Measurements from ENCODE around the gene DMD. TPM values are rescaled to one million over a fixed set of nuclear protein-coding genes. Genes with fewer than 3 reads are reported as not detected.

DMD gene
- total and polyA plus RNA-seq, 2 donors (not counting 1 experiment from before 2014, with no cell fraction given): 5.1 to 7.2 TPM

- H3K27ac ChIP-seq (ENCODE audit: insufficient read depth, low read length): no peak overlapping the region
- no peak for TF ChIP-seq EZH2 (IDR thresholded peaks at IDR 0.05; ENCODE audit: low read length, missing control alignments)
- no peak for TF ChIP-seq CTCF (conservative IDR thresholded peaks at IDR 0.05 in 1 of 2, IDR thresholded peaks at IDR 0.05 in 1 of 2; ENCODE audit: low read depth in 1 of 2, low read length in 2 of 2)
- no peak overlapping the region for H3K4me2 ChIP-seq (ENCODE audit: extremely low read depth, insufficient read depth, low read length)
- H2AFZ ChIP-seq (ENCODE audit: low read length): no peak overlapping the region
- H3K79me2 ChIP-seq (ENCODE audit: control insufficient read depth, insufficient read depth, low read length): no peaks in the 10 kb centered on the region
- no peaks in the 10 kb centered on the region for H3K4me1 ChIP-seq (ENCODE audit: control insufficient read depth, extremely low read depth, insufficient read depth, low read length)
- no peak overlapping the region for H3K4me3 ChIP-seq (replicated peaks in 1 of 4; ENCODE audit: control extremely low read depth in 1 of 4, insufficient read depth in 1 of 4, low read depth in 3 of 4, low read length in 4 of 4)
- no peaks in the 10 kb centered on the region for H4K20me1 ChIP-seq (ENCODE audit: control insufficient read depth, extremely low read depth, insufficient read depth, low read length)
- no peaks in the 10 kb centered on the region for H3K27me3 ChIP-seq (ENCODE audit: control insufficient read depth, insufficient read depth, low read length)
- no peak for DNase-seq (ENCODE audit: low read depth in 2 of 2)
- no peak overlapping the region for H3K9ac ChIP-seq (ENCODE audit: insufficient read depth, low read length)
- H3K9me3 ChIP-seq (ENCODE audit: control insufficient read depth, insufficient read depth, low read depth, low read length): no peaks in the 10 kb centered on the region
- H3K36me3 ChIP-seq (ENCODE audit: control insufficient read depth, insufficient read depth, low read length): no peaks in the 10 kb centered on the region
These were observed 422.4 kb downstream of the DMD start for GRCh38 chrX:32788936-32789335.

GRCh38 chrX:32780109-32780508 is 431.2 kb downstream of the DMD start:
- no peaks in the 10 kb centered on the region for H3K36me3 ChIP-seq (ENCODE audit: control insufficient read depth, insufficient read depth, low read length)
- no peak overlapping the region for H3K9ac ChIP-seq (ENCODE audit: insufficient read depth, low read length)
- no peaks in the 10 kb centered on the region for H3K9me3 ChIP-seq (ENCODE audit: control insufficient read depth, insufficient read depth, low read depth, low read length)
- no peak overlapping the region for H3K4me2 ChIP-seq (ENCODE audit: extremely low read depth, insufficient read depth, low read length)
- no peaks in the 10 kb centered on the region for H4K20me1 ChIP-seq (ENCODE audit: control insufficient read depth, extremely low read depth, insufficient read depth, low read length)
- no peak overlapping the region for H3K27ac ChIP-seq (ENCODE audit: insufficient read depth, low read length)
- no peak for DNase-seq (ENCODE audit: low read depth in 2 of 2)
- H2AFZ ChIP-seq (ENCODE audit: low read length): no peak overlapping the region
- H3K4me3 ChIP-seq (replicated peaks in 1 of 4; ENCODE audit: control extremely low read depth in 1 of 4, insufficient read depth in 1 of 4, low read depth in 3 of 4, low read length in 4 of 4): no peak overlapping the region
- H3K79me2 ChIP-seq (ENCODE audit: control insufficient read depth, insufficient read depth, low read length): no peaks in the 10 kb centered on the region
- no peak for TF ChIP-seq CTCF (conservative IDR thresholded peaks at IDR 0.05 in 1 of 2, IDR thresholded peaks at IDR 0.05 in 1 of 2; ENCODE audit: low read depth in 1 of 2, low read length in 2 of 2)
- no peak for TF ChIP-seq EZH2 (IDR thresholded peaks at IDR 0.05; ENCODE audit: low read length, missing control alignments)
- H3K27me3 ChIP-seq (ENCODE audit: control insufficient read depth, insufficient read depth, low read length): no peaks in the 10 kb centered on the region
- no peaks in the 10 kb centered on the region for H3K4me1 ChIP-seq (ENCODE audit: control insufficient read depth, extremely low read depth, insufficient read depth, low read length)

GRCh38 chrX:32778965-32779364 is 432.4 kb downstream of the DMD start:
- Histone ChIP-seq H3K27ac (ENCODE audit: insufficient read depth, low read length) (no peak overlapping the region), H3K4me1 (ENCODE audit: control insufficient read depth, extremely low read depth, insufficient read depth, low read length) (no peaks in the 10 kb centered on the region), H3K27me3 (ENCODE audit: control insufficient read depth, insufficient read depth, low read length) (no peaks in the 10 kb centered on the region), H3K9me3 (ENCODE audit: control insufficient read depth, insufficient read depth, low read depth, low read length) (no peaks in the 10 kb centered on the region), H3K36me3 (ENCODE audit: control insufficient read depth, insufficient read depth, low read length) (no peaks in the 10 kb centered on the region), H3K4me3 (replicated peaks in 1 of 4; ENCODE audit: control extremely low read depth in 1 of 4, insufficient read depth in 1 of 4, low read depth in 3 of 4, low read length in 4 of 4) (no peak overlapping the region), H3K4me2 (ENCODE audit: extremely low read depth, insufficient read depth, low read length) (no peak overlapping the region), H3K9ac (ENCODE audit: insufficient read depth, low read length) (no peak overlapping the region), H3K79me2 (ENCODE audit: control insufficient read depth, insufficient read depth, low read length) (no peaks in the 10 kb centered on the region), H2AFZ (ENCODE audit: low read length) (no peak overlapping the region), H4K20me1 (ENCODE audit: control insufficient read depth, extremely low read depth, insufficient read depth, low read length) (no peaks in the 10 kb centered on the region)
- DNase-seq (ENCODE audit: low read depth in 2 of 2): peak in 1 of 2 donors; percentile 1
- TF ChIP-seq EZH2 (IDR thresholded peaks at IDR 0.05; ENCODE audit: low read length, missing control alignments) (no peak), CTCF (conservative IDR thresholded peaks at IDR 0.05 in 1 of 2, IDR thresholded peaks at IDR 0.05 in 1 of 2; ENCODE audit: low read depth in 1 of 2, low read length in 2 of 2) (no peak)
